ENCODE measurements around the gene NFIX.

The NFIX gene

GRCh38 chr19:13078897-13079541 is 83.7 kb downstream of the NFIX start:
- no peak for DNase-seq

DNA sequence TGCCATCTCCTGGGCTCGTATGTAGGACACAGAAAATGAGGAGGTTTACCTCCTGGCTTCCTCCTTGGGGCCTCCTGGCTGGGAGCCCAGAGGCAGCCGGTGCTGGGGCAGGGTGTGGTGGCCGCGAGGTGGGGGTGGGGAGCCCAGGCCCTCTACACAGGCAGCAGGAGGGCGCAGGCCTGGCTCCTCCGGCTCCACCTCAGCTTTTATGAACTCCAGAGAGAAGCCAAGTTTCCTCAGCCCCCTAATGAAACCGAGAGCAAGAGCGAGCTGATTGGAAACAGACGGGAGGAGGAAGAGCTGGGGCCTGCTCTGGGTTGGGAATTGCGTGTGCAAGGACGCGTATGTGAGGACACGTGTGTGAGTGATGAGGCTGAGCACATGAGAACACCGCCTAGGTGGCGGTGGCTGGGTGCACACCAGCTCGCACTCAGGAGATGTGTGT is 84.3 kb downstream of the NFIX start:
- DNase-seq: no peak

- peak; percentile 87 for DNase-seq
These were observed 87.1 kb downstream of the NFIX start for GRCh38 chr19:13082192-13083007.

- DNase-seq: no peak
These were observed 87.7 kb downstream of the NFIX start for GRCh38 chr19:13083008-13083404.

GRCh38 chr19:13083627-13084026 is 88.4 kb downstream of the NFIX start:
- no peak for DNase-seq

- no peak for DNase-seq
These were observed 90.4 kb downstream of the NFIX start for GRCh38 chr19:13085666-13086065.

DNA sequence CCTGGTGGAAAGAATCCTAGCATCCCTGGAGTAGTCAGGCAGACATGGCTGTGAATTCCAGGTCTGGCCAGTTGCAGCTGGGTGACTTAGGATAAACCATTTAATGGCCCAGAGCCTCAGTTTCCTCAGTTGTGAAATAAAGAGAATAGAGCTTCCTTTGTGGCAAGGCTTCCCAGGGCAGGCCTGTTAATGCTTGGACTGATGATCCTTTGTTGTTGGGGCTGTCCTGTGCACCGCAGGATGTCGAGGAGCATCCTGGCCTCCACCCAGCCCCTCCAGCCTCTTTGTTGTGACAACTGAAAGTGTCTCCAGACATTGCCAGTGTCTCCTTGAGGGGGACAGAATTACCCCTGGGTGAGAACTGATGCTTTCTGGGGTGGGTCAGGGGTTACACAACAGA is 91.1 kb downstream of the NFIX start:
- no peak for DNase-seq

DNA sequence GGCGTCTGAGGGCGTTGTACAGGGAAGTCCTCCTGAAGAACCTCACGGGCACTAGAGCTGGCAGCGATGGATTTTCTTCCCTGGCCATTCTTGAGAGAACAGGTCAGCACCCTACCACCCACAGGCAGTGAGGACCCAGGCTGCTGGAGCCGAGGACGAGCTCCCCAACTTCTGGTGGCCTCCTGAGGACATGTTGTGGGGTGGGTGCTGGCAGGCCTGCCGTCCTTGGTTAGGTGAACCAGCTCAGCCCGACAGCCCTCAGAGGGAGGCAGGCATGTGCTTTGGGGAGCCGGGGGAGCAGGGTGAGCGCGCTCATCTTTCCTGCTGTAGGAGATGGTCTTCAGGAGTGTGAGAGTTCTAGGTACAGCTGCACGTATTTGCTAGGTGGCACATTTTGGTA is 92.0 kb downstream of the NFIX start:
- DNase-seq: no peak

DNA sequence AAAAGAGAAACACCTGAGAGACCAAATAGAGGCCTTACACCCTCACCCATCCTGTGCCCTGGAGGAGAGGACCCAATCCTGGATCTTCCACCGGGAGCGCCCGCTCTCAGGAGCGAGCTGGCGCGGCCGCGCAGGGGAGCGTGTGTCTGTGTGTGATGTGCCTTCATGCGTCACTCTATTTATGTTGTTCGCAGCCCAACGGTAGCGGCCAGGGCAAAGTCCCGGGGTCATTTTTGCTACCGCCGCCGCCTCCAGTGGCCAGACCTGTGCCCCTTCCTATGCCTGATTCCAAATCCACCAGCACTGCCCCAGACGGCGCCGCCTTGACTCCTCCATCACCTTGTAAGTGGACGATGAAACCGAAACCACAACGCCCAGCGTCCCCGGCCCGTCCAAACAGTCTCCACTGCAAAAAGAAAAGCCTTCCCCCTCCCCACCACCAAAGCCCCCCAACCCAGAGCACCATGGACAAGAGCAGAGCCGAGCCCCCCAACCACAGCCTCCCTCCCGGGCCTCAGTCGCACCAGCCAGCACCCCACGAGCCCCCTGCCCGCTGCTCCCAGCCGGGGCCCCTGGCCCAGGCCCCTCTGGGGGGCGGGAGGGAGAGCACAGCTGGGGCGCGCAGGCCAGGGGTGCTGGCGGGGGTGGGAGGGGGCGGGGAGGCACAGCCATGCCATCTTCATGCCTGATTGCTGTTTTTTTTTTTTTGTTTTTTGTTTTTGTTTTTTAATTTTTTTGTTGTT is 92.7 kb downstream of the NFIX start:
- no peak for DNase-seq

DNA sequence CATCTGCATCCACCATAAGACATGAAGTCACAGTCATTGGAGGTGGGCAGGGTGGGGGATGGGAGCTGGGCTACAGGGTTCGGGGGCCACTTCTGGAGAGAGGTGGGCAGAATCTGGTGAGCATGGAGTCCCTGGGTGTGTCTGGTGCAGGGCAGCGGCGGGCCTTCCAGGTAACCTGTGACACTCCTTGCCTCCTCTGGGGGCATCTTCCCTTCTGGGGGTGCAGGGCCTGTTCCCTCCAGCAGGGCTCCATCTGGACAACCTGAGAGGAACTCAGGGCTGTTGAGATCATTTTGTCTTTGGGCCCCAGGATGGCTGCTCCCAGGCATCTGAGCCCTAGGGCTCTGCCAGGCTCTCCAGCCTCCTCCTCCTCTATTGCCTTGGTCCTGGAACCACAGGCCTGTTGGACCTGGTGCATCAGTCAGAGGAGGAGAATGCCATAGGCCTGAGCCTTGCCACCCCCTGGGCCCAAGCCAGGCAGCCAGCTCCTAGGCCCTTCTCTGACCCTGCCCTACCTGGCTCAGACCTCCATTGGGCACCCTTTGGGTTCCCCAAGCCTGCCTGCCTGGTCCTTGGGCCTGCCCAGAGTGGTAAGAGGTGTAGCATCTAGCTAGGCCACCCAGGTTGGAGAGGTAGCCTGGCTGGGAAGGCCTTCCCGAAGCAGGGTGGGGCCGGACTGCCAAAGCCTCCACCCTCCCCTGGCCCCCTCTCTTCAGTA is 94.0 kb downstream of the NFIX start:
- no peak for DNase-seq

DNA sequence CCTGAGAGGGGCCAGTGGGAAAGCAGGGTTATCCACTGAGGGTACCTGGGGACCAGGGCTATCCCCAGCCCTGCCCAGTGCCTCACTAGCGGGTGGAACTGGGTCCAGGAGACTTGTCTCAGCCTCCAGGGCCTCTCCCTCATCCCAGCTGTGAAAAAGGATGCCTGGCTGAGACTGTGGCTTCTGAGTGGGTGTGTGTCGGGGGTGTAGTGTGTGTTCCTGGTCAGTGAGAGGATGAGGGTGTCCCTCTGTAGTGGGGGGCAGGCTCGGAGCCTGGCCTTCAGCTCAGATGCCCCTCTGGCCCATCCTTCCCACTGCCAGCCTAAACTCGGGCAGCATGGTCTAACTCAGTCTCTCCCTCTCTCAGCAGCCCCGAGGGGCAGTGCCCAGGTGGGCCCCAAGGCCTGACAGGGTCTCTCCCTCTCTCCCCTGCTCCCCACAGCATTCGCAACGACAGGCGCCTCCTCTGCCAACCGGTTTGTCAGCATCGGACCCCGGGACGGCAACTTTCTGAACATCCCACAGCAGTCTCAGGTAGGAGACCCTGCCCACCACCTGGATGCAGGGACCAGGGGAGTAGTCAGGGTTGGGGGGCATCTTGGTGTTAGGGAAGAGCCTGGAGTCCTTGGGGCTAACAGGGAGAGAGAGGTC is 94.7 kb downstream of the NFIX start:
- no peak for DNase-seq

DNA sequence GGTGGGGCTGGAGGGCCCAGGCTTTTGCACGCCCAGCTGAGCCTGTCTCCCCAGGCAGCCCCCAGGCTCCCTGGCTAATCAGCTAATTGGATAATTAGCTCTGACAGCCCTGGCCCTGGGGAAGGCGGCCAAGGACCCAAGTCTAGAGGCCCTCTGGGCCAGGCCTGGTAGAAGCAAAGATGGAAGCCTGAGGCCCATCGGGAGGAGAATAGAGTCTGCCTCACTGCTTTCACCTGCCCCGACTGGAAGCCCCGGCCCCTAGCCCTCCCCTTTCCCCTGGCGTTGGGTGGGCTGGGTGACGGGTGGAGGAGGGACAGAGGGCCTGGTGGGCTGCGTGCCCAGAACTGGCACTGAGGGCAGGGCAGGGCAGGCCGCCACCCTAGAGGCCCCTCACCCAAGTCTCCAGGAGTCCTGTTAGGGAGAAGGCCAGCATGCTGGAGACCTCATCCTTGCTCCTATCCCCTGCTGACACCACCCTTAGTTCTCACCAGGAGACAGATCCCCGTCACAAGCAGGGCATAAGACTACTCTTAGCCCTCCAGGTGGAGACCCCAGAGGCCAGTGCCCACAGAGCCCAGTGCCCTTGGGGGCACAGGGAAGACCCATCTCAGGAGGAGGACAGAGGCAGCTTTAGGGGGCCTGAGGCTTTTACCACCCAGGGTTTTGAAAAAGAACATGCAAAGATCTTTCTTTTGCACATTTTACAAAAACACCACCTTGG is 95.4 kb downstream of the NFIX start:
- DNase-seq: no peak

- DNase-seq: no peak
These were observed 96.3 kb downstream of the NFIX start for GRCh38 chr19:13091400-13092157.

DNA sequence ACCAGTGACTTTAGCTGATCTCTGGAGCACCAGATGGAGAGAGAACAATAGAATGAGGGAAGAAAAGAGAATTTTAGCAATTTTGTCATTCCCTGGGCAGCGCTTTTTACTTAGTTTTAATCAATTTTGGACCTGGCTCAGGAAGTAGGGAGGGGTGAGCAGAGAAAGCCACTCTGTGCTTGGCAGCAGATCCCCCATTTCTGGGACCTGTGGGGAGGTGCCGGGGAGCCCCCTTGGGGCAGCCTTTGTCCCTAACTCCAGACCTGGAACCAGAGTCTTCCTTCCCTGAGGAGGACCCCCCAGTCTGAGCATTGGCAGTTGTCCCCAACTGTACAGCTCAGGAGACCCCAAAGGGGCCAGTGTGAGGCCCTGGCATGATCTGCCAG is 96.9 kb downstream of the NFIX start:
- DNase-seq: no peak

GRCh38 chr19:13092606-13093235 is 97.4 kb downstream of the NFIX start:
- DNase-seq: no peak

DNA sequence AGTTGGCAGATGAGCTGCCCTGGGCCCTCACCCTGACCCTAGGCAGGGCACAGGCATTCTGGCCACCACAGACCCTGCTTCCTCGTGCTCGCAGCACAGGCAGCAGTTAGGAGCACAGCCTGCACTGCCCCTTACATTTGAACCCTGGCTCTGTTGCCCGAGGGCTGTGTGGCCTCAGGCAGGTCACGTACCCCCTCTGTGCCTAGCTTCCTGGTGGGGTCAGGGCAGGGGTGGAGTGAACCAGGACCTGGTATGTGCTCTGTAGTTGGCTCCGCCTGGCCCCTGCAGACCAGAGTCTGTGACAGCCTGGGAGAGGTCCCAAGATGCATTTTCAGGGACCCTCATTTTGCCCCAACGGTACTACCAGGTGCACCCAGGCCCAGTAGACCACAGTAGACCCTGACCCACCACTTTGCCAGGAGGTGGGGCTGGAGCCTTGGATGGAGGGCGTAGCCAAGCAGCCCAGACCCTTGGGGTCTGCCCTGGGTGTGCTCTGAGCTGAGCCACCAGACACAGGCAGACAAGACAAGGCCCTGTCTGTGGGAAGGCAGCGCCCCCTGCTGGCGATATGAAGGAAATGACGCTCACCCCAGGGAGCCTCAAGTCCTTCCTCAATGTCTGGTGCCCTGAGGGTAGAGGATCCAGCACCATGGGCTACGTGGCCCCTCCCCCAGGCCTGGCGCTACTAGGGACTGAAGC is 98.3 kb downstream of the NFIX start:
- peak; percentile 89 for DNase-seq

DNA sequence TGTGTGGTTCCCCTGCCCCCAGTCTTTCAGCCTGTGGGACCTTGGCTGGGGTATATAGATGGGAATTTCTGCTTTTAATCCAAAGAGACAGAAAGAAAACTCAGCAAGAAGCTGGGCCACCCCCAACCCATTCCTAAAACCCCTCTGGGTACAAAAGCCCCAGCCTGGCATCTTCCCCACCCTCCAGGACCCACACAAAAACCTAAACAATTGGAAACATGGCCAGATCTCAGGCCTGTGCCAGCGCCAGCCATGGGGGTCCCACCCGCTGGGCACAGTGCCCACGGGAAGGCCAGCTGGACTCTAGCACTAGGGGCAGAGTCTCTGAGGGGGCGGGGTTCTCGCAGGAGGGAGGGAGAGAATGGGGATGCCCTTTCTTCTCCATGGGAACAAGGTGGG is 98.8 kb downstream of the NFIX start:
- no peak for DNase-seq

DNA sequence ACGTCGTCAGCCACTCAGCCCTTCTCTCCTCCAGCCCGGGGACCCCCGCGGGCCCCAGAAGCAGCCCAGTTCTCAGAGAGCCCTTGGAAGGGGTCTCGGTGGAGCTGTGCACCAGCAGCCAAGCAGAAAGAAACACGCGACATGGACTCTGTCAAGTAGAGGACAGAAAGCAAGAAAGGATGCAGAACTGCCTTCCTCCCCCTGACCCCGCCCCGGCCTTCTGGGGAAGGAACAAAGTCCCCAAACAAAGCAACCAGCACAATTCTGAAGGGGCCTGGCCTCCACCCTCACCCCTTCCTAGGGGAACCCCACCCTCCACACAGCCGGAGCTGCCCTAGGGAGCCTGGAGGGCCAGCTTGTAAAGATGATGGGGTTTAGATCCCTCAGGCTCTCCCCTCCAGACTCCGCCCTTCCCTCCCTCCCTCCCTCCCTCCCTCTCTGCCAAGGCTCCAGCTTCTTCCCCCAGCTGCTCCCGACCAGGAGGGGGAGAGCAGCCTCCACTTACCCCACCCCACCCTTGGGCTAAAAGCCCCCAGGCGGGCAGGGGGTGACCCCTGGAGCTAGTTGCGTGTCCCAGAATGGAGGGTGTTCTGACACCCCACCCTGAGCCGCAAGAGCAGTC is 99.6 kb downstream of the NFIX start:
- no peak for DNase-seq

- DNase-seq: no peak
These were observed 100.1 kb downstream of the NFIX start for GRCh38 chr19:13095393-13095784.
